ENCODE data around the gene KCTD5. TPM values are rescaled to one million over a fixed set of nuclear protein-coding genes. Genes with fewer than 3 reads are reported as not detected.
"Not testable (repeated sequence)": the region's sequence is repeated elsewhere in the genome, so short reads cannot be mapped to it uniquely, and the experiment has no call there.

The KCTD5 gene
- 41.6 TPM for polyA plus RNA-seq (2013, experiment 1 of 2)
- 38.7 TPM for polyA plus RNA-seq (2013, experiment 2 of 2)

GRCh38 chr16:2682209-2683021 is at the start of gene KCTD5:
Gene KCTD5 (plus strand): TSS chr16:2682523. CDS start chr16:2682549, 26 bp downstream.
- DNase-seq: peak; percentile 97
- peak within 1 kb of the TSS; percentile 97 for H3K56ac ChIP-seq (ENCODE audit: low read length)
- WGBS (ENCODE audit: extremely low coverage, insufficient coverage, low lambda C conversion rate): no CpG with 5 or more reads among the region's 73 CpGs

GRCh38 chr16:2639071-2639721 is 43.1 kb upstream of the KCTD5 start:
- no CpG with 5 or more reads among the region's 12 CpGs for WGBS (ENCODE audit: extremely low coverage, insufficient coverage, low lambda C conversion rate)
- H3K79me1 ChIP-seq (ENCODE audit: low read length); H4K5ac ChIP-seq (ENCODE audit: low read length); H2BK5ac ChIP-seq (ENCODE audit: low read length); H3K56ac ChIP-seq (ENCODE audit: low read length); H3K18ac ChIP-seq (ENCODE audit: low read length); H3K9ac ChIP-seq (ENCODE audit: low read length); H2BK15ac ChIP-seq (replicated peaks; ENCODE audit: low read depth); H3K4ac ChIP-seq (ENCODE audit: low read depth, low read length); H3K27ac ChIP-seq (ENCODE audit: low read depth, low read length); H3K79me2 ChIP-seq (ENCODE audit: control insufficient read depth, insufficient read depth, low read length); DNase-seq; H3K27me3 ChIP-seq (ENCODE audit: insufficient read depth, low read length, poor library complexity); H3K4me2 ChIP-seq (ENCODE audit: low read length); H2AK5ac ChIP-seq (ENCODE audit: low read length); H3K36me3 ChIP-seq (ENCODE audit: control insufficient read depth, insufficient read depth, low read length); H3K4me1 ChIP-seq (ENCODE audit: control insufficient read depth, low read depth, low read length); H3K23ac ChIP-seq (ENCODE audit: low read length); H4K8ac ChIP-seq (ENCODE audit: low read depth, low read length); H3K4me3 ChIP-seq (ENCODE audit: low read length); H2BK120ac ChIP-seq (ENCODE audit: low read depth, low read length): not testable (repeated sequence)

More at GRCh38 chr16:2682209-2683021, at the start of gene KCTD5:
- H3K79me1 ChIP-seq (ENCODE audit: low read length): peaks cover 3% of the 10 kb centered on the region
- H3K79me2 ChIP-seq (ENCODE audit: control insufficient read depth, insufficient read depth, low read length): peaks cover 14% of the 10 kb centered on the region
- H2BK120ac ChIP-seq (ENCODE audit: low read depth, low read length): no peak within 1 kb of the TSS
- H3K18ac ChIP-seq (ENCODE audit: low read length): peak within 1 kb of the TSS; percentile 51
- no peak within 1 kb of the TSS for H2BK15ac ChIP-seq (replicated peaks; ENCODE audit: low read depth)
- peak within 1 kb of the TSS; percentile 95 for H3K9ac ChIP-seq (ENCODE audit: low read length)
- H3K23ac ChIP-seq (ENCODE audit: low read length): peak within 1 kb of the TSS; percentile 37
- peak within 1 kb of the TSS; percentile 96 for H3K4ac ChIP-seq (ENCODE audit: low read depth, low read length)
- H3K27ac ChIP-seq (ENCODE audit: low read depth, low read length): no peak within 1 kb of the TSS
- H3K4me1 ChIP-seq (ENCODE audit: control insufficient read depth, low read depth, low read length): no peaks in the 10 kb centered on the region
- no peak within 1 kb of the TSS for H2AK5ac ChIP-seq (ENCODE audit: low read length)
- no peaks in the 10 kb centered on the region for H3K27me3 ChIP-seq (ENCODE audit: insufficient read depth, low read length, poor library complexity)
- H4K5ac ChIP-seq (ENCODE audit: low read length): no peak within 1 kb of the TSS
- H4K8ac ChIP-seq (ENCODE audit: low read depth, low read length): no peak within 1 kb of the TSS
- peak within 1 kb of the TSS; percentile 94 for H3K4me3 ChIP-seq (ENCODE audit: low read length)
- H3K36me3 ChIP-seq (ENCODE audit: control insufficient read depth, insufficient read depth, low read length): no peaks in the 10 kb centered on the region
- H3K4me2 ChIP-seq (ENCODE audit: low read length): peak within 1 kb of the TSS; percentile 74
- H2BK5ac ChIP-seq (ENCODE audit: low read length): no peak within 1 kb of the TSS

- H2BK120ac ChIP-seq (ENCODE audit: low read depth, low read length); DNase-seq; H3K27me3 ChIP-seq (ENCODE audit: insufficient read depth, low read length, poor library complexity); H4K8ac ChIP-seq (ENCODE audit: low read depth, low read length); H3K79me1 ChIP-seq (ENCODE audit: low read length); H3K4ac ChIP-seq (ENCODE audit: low read depth, low read length); H2BK5ac ChIP-seq (ENCODE audit: low read length); H3K23ac ChIP-seq (ENCODE audit: low read length); H2AK5ac ChIP-seq (ENCODE audit: low read length); H3K18ac ChIP-seq (ENCODE audit: low read length); H3K4me1 ChIP-seq (ENCODE audit: control insufficient read depth, low read depth, low read length); H3K4me2 ChIP-seq (ENCODE audit: low read length); H3K79me2 ChIP-seq (ENCODE audit: control insufficient read depth, insufficient read depth, low read length); H3K9ac ChIP-seq (ENCODE audit: low read length); H3K56ac ChIP-seq (ENCODE audit: low read length); H3K27ac ChIP-seq (ENCODE audit: low read depth, low read length); H4K5ac ChIP-seq (ENCODE audit: low read length); H3K36me3 ChIP-seq (ENCODE audit: control insufficient read depth, insufficient read depth, low read length); H3K4me3 ChIP-seq (ENCODE audit: low read length); H2BK15ac ChIP-seq (replicated peaks; ENCODE audit: low read depth): not testable (repeated sequence)
- no CpG with 5 or more reads among the region's 9 CpGs for WGBS (ENCODE audit: extremely low coverage, insufficient coverage, low lambda C conversion rate)
Measured at GRCh38 chr16:2639722-2640072, 42.6 kb upstream of the KCTD5 start.

GRCh38 chr16:2642561-2642960 is 39.8 kb upstream of the KCTD5 start:
- no CpG with 5 or more reads among the region's 17 CpGs for WGBS (ENCODE audit: extremely low coverage, insufficient coverage, low lambda C conversion rate)
- not testable (repeated sequence) for H4K8ac ChIP-seq (ENCODE audit: low read depth, low read length)

GRCh38 chr16:2644754-2645453 is 37.4 kb upstream of the KCTD5 start:
- not testable (repeated sequence) for H3K9ac ChIP-seq (ENCODE audit: low read length); H3K23ac ChIP-seq (ENCODE audit: low read length); H3K27ac ChIP-seq (ENCODE audit: low read depth, low read length); H3K36me3 ChIP-seq (ENCODE audit: control insufficient read depth, insufficient read depth, low read length); H3K4ac ChIP-seq (ENCODE audit: low read depth, low read length); H3K79me1 ChIP-seq (ENCODE audit: low read length); H3K18ac ChIP-seq (ENCODE audit: low read length); H2BK5ac ChIP-seq (ENCODE audit: low read length); H2AK5ac ChIP-seq (ENCODE audit: low read length); H3K4me2 ChIP-seq (ENCODE audit: low read length); H3K79me2 ChIP-seq (ENCODE audit: control insufficient read depth, insufficient read depth, low read length); H2BK15ac ChIP-seq (replicated peaks; ENCODE audit: low read depth); H4K8ac ChIP-seq (ENCODE audit: low read depth, low read length); H3K4me1 ChIP-seq (ENCODE audit: control insufficient read depth, low read depth, low read length); H3K4me3 ChIP-seq (ENCODE audit: low read length); H3K27me3 ChIP-seq (ENCODE audit: insufficient read depth, low read length, poor library complexity); H3K56ac ChIP-seq (ENCODE audit: low read length); H4K5ac ChIP-seq (ENCODE audit: low read length); DNase-seq; H2BK120ac ChIP-seq (ENCODE audit: low read depth, low read length)
- WGBS (ENCODE audit: extremely low coverage, insufficient coverage, low lambda C conversion rate): no CpG with 5 or more reads among the region's 12 CpGs

More at GRCh38 chr16:2642561-2642960, 39.8 kb upstream of the KCTD5 start:
- not testable (repeated sequence) for H3K9ac ChIP-seq (ENCODE audit: low read length); H3K4me2 ChIP-seq (ENCODE audit: low read length); H3K79me1 ChIP-seq (ENCODE audit: low read length); H4K5ac ChIP-seq (ENCODE audit: low read length); DNase-seq; H2BK120ac ChIP-seq (ENCODE audit: low read depth, low read length); H3K79me2 ChIP-seq (ENCODE audit: control insufficient read depth, insufficient read depth, low read length); H3K56ac ChIP-seq (ENCODE audit: low read length); H2AK5ac ChIP-seq (ENCODE audit: low read length); H3K4ac ChIP-seq (ENCODE audit: low read depth, low read length); H2BK15ac ChIP-seq (replicated peaks; ENCODE audit: low read depth); H3K23ac ChIP-seq (ENCODE audit: low read length); H3K27me3 ChIP-seq (ENCODE audit: insufficient read depth, low read length, poor library complexity); H3K18ac ChIP-seq (ENCODE audit: low read length); H2BK5ac ChIP-seq (ENCODE audit: low read length); H3K36me3 ChIP-seq (ENCODE audit: control insufficient read depth, insufficient read depth, low read length); H3K27ac ChIP-seq (ENCODE audit: low read depth, low read length); H3K4me1 ChIP-seq (ENCODE audit: control insufficient read depth, low read depth, low read length); H3K4me3 ChIP-seq (ENCODE audit: low read length)
